Endothelial cell of umbilical vein (primary cell): Measurements from ENCODE around the gene KISS1R. TPM values are rescaled to one million over a fixed set of nuclear protein-coding genes. Genes with fewer than 3 reads are reported as not detected.

Experiments
- BruUV-seq: library from RNA; stranded (reverse); fragments of 400-500 nt; replicated peaks from 2 replicates; lab custom pipeline; 2021; lab: Mats Ljungman, UMichigan
- CTCF ChIA-PET: fragments of 300-600, 350-600 bp; sonication (Branson Sonifier 250); formaldehyde crosslinking; loops from one replicate; lab custom pipeline; 2021; ENCODE audit warnings: antibody characterized with exemption, inconsistent platforms; lab: Charles Lee
- POLR2A ChIA-PET: fragments of 300-600, 350-600 bp; sonication (Branson Sonifier 250); formaldehyde crosslinking; loops from one replicate; lab custom pipeline; 2021; ENCODE audit warnings: antibody characterized with exemption, inconsistent platforms; lab: Charles Lee
- DNase-seq: peaks from one replicate; pipeline ENCODE4 v3.0.0-alpha.2; 2011; ENCODE audit warnings: low read depth, low spot score
- FAIRE-seq: peaks from 2 replicates; lab custom pipeline; 2011; peaks lifted over from hg19 to GRCh38; lab: Jason Lieb, UNC
- H2AFZ ChIP-seq: 2 replicates; pipeline ENCODE4 v1.6.0; 2012; ENCODE audit warnings: low read depth, low read length, control low read depth, inconsistent platforms
- H3K27ac ChIP-seq: 2 replicates; pipeline ENCODE4 v1.5.1; 2011; ENCODE audit warnings: low read depth, mild to moderate bottlenecking, control low read depth, low read length, moderate library complexity; ENCODE audit not compliant: insufficient read depth
- H3K27me3 ChIP-seq, 2 experiments: 2 replicates each; pipeline versions ENCODE4 v1.6.0 to v1.6.1; 2011; ENCODE audit warnings: low read length in 2 of 2, mixed read lengths in 1 of 2; ENCODE audit not compliant: control insufficient read depth in 2 of 2, insufficient read depth in 2 of 2
- H3K36me3 ChIP-seq, 2 experiments: 2 replicates in 1 of 2; 3 replicates in 1 of 2; pipeline ENCODE4 v1.5.1; 2011; ENCODE audit warnings: low read length in 2 of 2, mild to moderate bottlenecking in 1 of 2, moderate library complexity in 1 of 2; ENCODE audit not compliant: control insufficient read depth in 2 of 2, insufficient read depth in 2 of 2; ENCODE audit errors: extremely low read depth in 1 of 2
- H3K4me1 ChIP-seq: 3 replicates; pipeline ENCODE4 v1.5.1; 2011; ENCODE audit warnings: mild to moderate bottlenecking, low read length; ENCODE audit not compliant: control insufficient read depth, insufficient read depth; ENCODE audit errors: extremely low read depth
- H3K4me2 ChIP-seq: 2 replicates; pipeline ENCODE4 v1.6.1; 2011; ENCODE audit warnings: low read length, control low read depth, mixed read lengths; ENCODE audit not compliant: insufficient read depth
- H3K4me3 ChIP-seq, 3 experiments: fragments of 200-600 bp in 1 of 3; sonication (generic), shearing (Covaris generic) in 1 of 3; replicated peaks in 1 of 3; 2 replicates each; pipeline ENCODE4 v1.5.1; 2011 to 2016; ENCODE audit warnings: control low read depth in 3 of 3, low read length in 3 of 3, mild to moderate bottlenecking in 2 of 3, inconsistent platforms in 1 of 3, low read depth in 1 of 3, moderate library complexity in 1 of 3; ENCODE audit not compliant: insufficient read depth in 1 of 3
- H3K79me2 ChIP-seq: 2 replicates; pipeline ENCODE4 v1.6.0; 2012; ENCODE audit warnings: low read length, inconsistent platforms; ENCODE audit not compliant: control insufficient read depth, insufficient read depth
- H3K9ac ChIP-seq: replicated peaks from 2 replicates; pipeline ENCODE3; 2011; ENCODE audit warnings: low read length, control low read depth; ENCODE audit not compliant: insufficient read depth; ENCODE audit errors: extremely low read depth
- H3K9me1 ChIP-seq: replicated peaks from 3 replicates; pipeline ENCODE4 v1.6.0; 2011; ENCODE audit warnings: mild to moderate bottlenecking, low read length; ENCODE audit not compliant: control insufficient read depth, insufficient read depth; ENCODE audit errors: extremely low read depth
- H3K9me3 ChIP-seq: replicated peaks from 2 replicates; pipeline ENCODE4 v1.5.1; 2012; ENCODE audit warnings: low read length, inconsistent platforms; ENCODE audit not compliant: control insufficient read depth, insufficient read depth
- H4K20me1 ChIP-seq: replicated peaks from 2 replicates; pipeline ENCODE3; 2011; ENCODE audit warnings: mild to moderate bottlenecking, low read length; ENCODE audit not compliant: control insufficient read depth, insufficient read depth; ENCODE audit errors: extremely low read depth
- CTCF ChIP-seq, 2 donors: IDR thresholded peaks; 1 replicate in 1 of 2; 2 replicates in 1 of 2; pipeline ENCODE4 v1.5.1; 2011; ENCODE audit warnings: low read length in 2 of 2, mild to moderate bottlenecking in 2 of 2, moderate library complexity in 2 of 2, control low read depth in 1 of 2, inconsistent platforms in 1 of 2, low read depth in 1 of 2; ENCODE audit not compliant: insufficient read depth in 1 of 2; ENCODE audit errors: extremely low read depth in 1 of 2
- EZH2 ChIP-seq: IDR thresholded peaks from 2 replicates; pipeline ENCODE4 v1.6.1; 2012; ENCODE audit warnings: borderline replicate concordance, low read depth, mild to moderate bottlenecking, moderate library complexity, low read length, inconsistent platforms; ENCODE audit not compliant: severe bottlenecking
- FOS ChIP-seq: IDR thresholded peaks from 2 replicates; pipeline ENCODE4 v1.6.1; 2011; ENCODE audit warnings: mild to moderate bottlenecking, low read length, moderate library complexity, borderline replicate concordance; ENCODE audit not compliant: insufficient read depth
- GATA2 ChIP-seq: IDR thresholded peaks from 2 replicates; pipeline ENCODE4 v1.7.0; 2011; ENCODE audit warnings: low read depth, mild to moderate bottlenecking, moderate library complexity, mixed read lengths, low read length; ENCODE audit not compliant: insufficient read length, insufficient read depth
- JUN ChIP-seq: IDR thresholded peaks from 2 replicates; pipeline ENCODE4 v1.6.1; 2011; ENCODE audit warnings: borderline replicate concordance, low read depth; ENCODE audit not compliant: insufficient read length, insufficient read depth
- MAX ChIP-seq: IDR thresholded peaks from 2 replicates; pipeline ENCODE4 v1.6.1; 2011; ENCODE audit not compliant: insufficient read depth, insufficient read length
- MYC ChIP-seq: IDR thresholded peaks from one replicate; pipeline ENCODE4 v1.6.1; 2011; ENCODE audit warnings: mild to moderate bottlenecking, low read depth, low read length
- POLR2A ChIP-seq: IDR thresholded peaks from 2 replicates; pipeline ENCODE4 v1.6.1; 2012; ENCODE audit warnings: low read depth, mild to moderate bottlenecking, control low read depth, low read length
- POLR2AphosphoS5 ChIP-seq: IDR thresholded peaks from 2 replicates; pipeline ENCODE4 v1.6.1; 2012; ENCODE audit warnings: low read depth, mild to moderate bottlenecking, control low read depth, low read length, moderate library complexity; ENCODE audit not compliant: insufficient read depth
- dilution Hi-C: fragments of 300-500 bp; cut with MboI; formaldehyde crosslinking; loops from one replicate; pipeline ENCODE4 v1.15.0; 2019; ENCODE audit warnings: low sequenced_read_pairs; ENCODE audit not compliant: extremely low pct_ligation_motif_present
- intact Hi-C: fragments of 100-400 bp; cut with micrococcal nuclease; formaldehyde crosslinking; loops from one replicate; pipeline ENCODE4 v1.10.0; 2022
- polyA plus RNA-seq, 4 experiments: library from polyadenylated mRNA; depleted of rRNA in 3 of 4; stranded (reverse) in 3 of 4; unstranded in 1 of 4; fragments of >200 nt; gene quantifications; 2 replicates each; pipeline versions ENCODE4 v1.2.1 to v1.2.3, GENCODE V29; 2011 to 2012; ENCODE audit warnings: missing spikeins in 1 of 4
- total RNA-seq: library from RNA; stranded (reverse); gene quantifications from 2 replicates; pipeline ENCODE4 v1.2.3, GENCODE V29; 2021

Gene KISS1R
- total and polyA plus RNA-seq, 2 donors (not counting 3 experiments of a cell fraction or from before 2014, with no cell fraction given): not detected

DNA sequence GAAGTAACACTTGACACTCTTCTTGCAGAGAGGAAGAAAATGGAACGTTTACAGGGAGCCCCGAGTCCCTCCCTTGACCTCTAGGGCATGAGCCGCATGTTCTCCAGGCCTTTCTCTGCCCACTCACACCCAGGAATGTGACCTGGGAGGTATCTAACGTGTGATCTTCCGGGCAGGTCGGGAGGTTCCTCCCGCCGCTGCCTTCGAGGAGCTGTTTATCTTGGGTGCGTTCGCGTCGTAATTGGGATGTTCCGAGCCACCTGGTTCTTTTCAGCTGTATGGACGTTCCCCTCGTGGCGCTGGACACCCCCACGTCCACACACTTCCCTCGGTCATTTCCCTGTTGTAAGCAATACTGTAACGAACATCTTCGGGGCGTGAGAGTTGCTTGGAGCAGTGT is 22.3 kb downstream of the KISS1R start:
- Histone ChIP-seq H3K9me1 (no peaks in the 10 kb centered on the region), H3K9ac (no peak overlapping the region), H3K4me2 (no peak overlapping the region), H3K4me1 (peaks cover 25% of the 10 kb centered on the region), H3K79me2 (peaks cover 2% of the 10 kb centered on the region), H3K36me3 (no peaks in the 10 kb centered on the region), H2AFZ (no peak overlapping the region), H4K20me1 (no peaks in the 10 kb centered on the region), H3K27ac (no peak overlapping the region), H3K9me3 (no peaks in the 10 kb centered on the region), H3K27me3 (no peaks in the 10 kb centered on the region), H3K4me3 (no peak overlapping the region)
- dilution Hi-C loops: no loop called here
- no TSS peak for BruUV-seq
- TF ChIP-seq POLR2AphosphoS5: no peak
- no peak for TF ChIP-seq JUN
- no peak for TF ChIP-seq GATA2
- no peak for TF ChIP-seq POLR2A
- TF ChIP-seq MAX: no peak
- no peak for TF ChIP-seq FOS
- no peak for TF ChIP-seq MYC
- no peak for TF ChIP-seq EZH2
- no peak for TF ChIP-seq CTCF (IDR thresholded peaks at IDR 0.05; ENCODE audit: extremely low read depth in 1 of 2, insufficient read depth in 1 of 2, low read depth in 1 of 2, low read length in 2 of 2)
- POLR2A ChIA-PET: no interaction called here
- intact Hi-C loops: loop anchor here (10.0 kb wide), 1 partner anchor 165 kb away; the partner anchor contains the start of gene GPX4
- CTCF ChIA-PET: interaction anchor here (0.6 to 1.5 kb wide), 2 partner anchors 42 to 45 kb away, joined by 3 read pairs; partner anchors contain the start of gene WDR18
- DNase-seq (no peak), FAIRE-seq (no peak)
